22Rv1 (cell line): ENCODE results near the gene GOLGA6D.

Experiments used
- ZFX ChIP-seq: fragments of 450-650 bp; IDR thresholded peaks from 2 replicates; pipeline ENCODE4 v1.6.1; 2017; ENCODE audit warnings: antibody characterized with exemption, borderline replicate concordance
- TF ChIP-seq, protein P1 (sequence below): fragments of 450-650 bp; IDR thresholded peaks from 2 replicates; pipeline ENCODE4 v1.5.1; 2017; ENCODE audit warnings: mild to moderate bottlenecking

DNA sequence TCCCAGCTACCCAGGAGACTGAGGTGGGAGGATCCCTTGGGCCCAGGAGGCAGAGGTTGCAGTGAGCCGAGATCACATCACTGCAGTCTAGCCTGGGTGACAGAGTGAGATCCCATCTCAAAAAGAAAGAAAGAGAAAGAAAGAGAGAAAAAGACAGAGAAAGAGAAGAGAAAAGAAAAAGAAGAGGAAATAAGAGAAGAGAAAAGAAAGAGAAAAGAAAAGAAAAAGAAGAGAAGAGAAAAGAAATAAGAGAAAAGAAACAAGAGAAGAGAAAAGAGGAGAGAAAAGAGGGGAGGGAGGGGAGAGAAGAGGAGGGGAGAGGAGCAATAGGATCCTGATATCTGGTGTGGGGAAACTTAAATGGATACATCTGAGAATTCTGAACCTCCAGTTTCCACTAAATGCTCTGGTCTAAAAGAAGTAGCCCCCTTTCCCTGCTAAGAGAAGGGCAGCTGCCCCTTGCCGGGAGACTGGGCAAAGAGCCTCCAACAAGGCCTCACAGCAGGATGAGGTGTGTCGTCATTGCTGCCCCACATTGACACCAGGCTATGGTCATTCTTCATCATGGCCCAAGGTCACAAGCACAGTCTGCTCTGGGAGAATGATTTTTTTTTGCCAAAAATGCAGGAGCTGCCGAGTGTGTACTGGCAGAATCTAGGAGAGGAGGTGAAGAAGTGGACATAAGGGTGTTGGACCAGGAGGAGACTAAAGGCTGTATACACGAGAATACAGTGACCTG, 32.1 kb downstream of the GOLGA6D start:
- TF ChIP-seq, protein P1, sequence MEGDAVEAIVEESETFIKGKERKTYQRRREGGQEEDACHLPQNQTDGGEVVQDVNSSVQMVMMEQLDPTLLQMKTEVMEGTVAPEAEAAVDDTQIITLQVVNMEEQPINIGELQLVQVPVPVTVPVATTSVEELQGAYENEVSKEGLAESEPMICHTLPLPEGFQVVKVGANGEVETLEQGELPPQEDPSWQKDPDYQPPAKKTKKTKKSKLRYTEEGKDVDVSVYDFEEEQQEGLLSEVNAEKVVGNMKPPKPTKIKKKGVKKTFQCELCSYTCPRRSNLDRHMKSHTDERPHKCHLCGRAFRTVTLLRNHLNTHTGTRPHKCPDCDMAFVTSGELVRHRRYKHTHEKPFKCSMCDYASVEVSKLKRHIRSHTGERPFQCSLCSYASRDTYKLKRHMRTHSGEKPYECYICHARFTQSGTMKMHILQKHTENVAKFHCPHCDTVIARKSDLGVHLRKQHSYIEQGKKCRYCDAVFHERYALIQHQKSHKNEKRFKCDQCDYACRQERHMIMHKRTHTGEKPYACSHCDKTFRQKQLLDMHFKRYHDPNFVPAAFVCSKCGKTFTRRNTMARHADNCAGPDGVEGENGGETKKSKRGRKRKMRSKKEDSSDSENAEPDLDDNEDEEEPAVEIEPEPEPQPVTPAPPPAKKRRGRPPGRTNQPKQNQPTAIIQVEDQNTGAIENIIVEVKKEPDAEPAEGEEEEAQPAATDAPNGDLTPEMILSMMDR: no peak
- no peak for TF ChIP-seq ZFX
